Smooth muscle cell (in vitro differentiated cells): ENCODE measurements around the gene STXBP4. TPM values are rescaled to one million over a fixed set of nuclear protein-coding genes. Genes with fewer than 3 reads are reported as not detected.

Source experiments
- DNase-seq: peaks from one replicate; lab custom pipeline; 2025; ENCODE audit not compliant: unreplicated experiment; lab: John Stamatoyannopoulos, UW
- H2AFZ ChIP-seq: fragments of 200-600 bp; sonication (generic); 2 replicates; pipeline ENCODE4 v1.6.0; 2016; ENCODE audit warnings: antibody characterized with exemption, low read depth, mild to moderate bottlenecking
- H3F3A ChIP-seq: fragments of 200-600 bp; sonication (generic); 2 replicates; pipeline ENCODE4 v1.6.0; 2017; ENCODE audit warnings: antibody characterized with exemption, low read depth
- H3K27ac ChIP-seq: fragments of 200-600 bp; sonication (generic); 2 replicates; pipeline ENCODE4 v1.5.1; 2016; ENCODE audit warnings: low read depth, mild to moderate bottlenecking
- H3K27me3 ChIP-seq: fragments of 200-600 bp; sonication (generic); 2 replicates; pipeline ENCODE4 v1.6.1; 2016; ENCODE audit warnings: low read depth, mild to moderate bottlenecking
- H3K36me3 ChIP-seq: fragments of 200-600 bp; sonication (generic); 2 replicates; pipeline ENCODE4 v1.5.1; 2016; ENCODE audit warnings: low read depth
- H3K4me1 ChIP-seq: fragments of 200-600 bp; sonication (generic); 2 replicates; pipeline ENCODE4 v1.5.1; 2016; ENCODE audit warnings: low read depth
- H3K4me2 ChIP-seq: fragments of 200-600 bp; sonication (generic); 2 replicates; pipeline ENCODE4 v1.6.0; 2016; ENCODE audit warnings: mild to moderate bottlenecking
- H3K4me3 ChIP-seq: fragments of 200-600 bp; sonication (generic); 2 replicates; pipeline ENCODE4 v1.5.1; 2016; ENCODE audit warnings: mild to moderate bottlenecking
- H3K79me2 ChIP-seq: fragments of 200-600 bp; sonication (generic); 2 replicates; pipeline ENCODE4 v1.6.0; 2016; ENCODE audit warnings: low read depth, mild to moderate bottlenecking
- H3K9ac ChIP-seq: fragments of 200-600 bp; sonication (generic); 2 replicates; pipeline ENCODE4 v1.6.0; 2016; ENCODE audit warnings: low read depth
- H3K9me3 ChIP-seq: fragments of 200-600 bp; sonication (generic); replicated peaks from 2 replicates; pipeline ENCODE4 v1.5.1; 2016; ENCODE audit warnings: low read depth
- H4K20me1 ChIP-seq: fragments of 200-600 bp; sonication (generic); 2 replicates; pipeline ENCODE4 v1.6.0; 2016; ENCODE audit warnings: low read depth
- WGBS: methylation state at CpG from one replicate; pipeline ENCODE4 v1.1.7; 2016; ENCODE audit warnings: low lambda C conversion rate; 5-methylcytosine and 5-hydroxymethylcytosine counted together
- polyA plus RNA-seq: library from polyadenylated mRNA; unstranded; fragments of >200 nt; fragmentation: Nextera tagmentation; extraction: Ambion mirVana; gene quantifications from 2 replicates; pipeline ENCODE4 v1.2.1, GENCODE V29; 2016
- total RNA-seq: library from RNA; depleted of rRNA; stranded (reverse); fragments of >200 nt; gene quantifications from 2 replicates; pipeline ENCODE4 v1.2.3, GENCODE V29; 2014
- TF ChIP-seq, protein P1 (sequence below): fragments of 200-600 bp; sonication (generic); IDR thresholded peaks from 2 replicates; pipeline ENCODE4 v1.5.1; 2017; ENCODE audit warnings: borderline replicate concordance, mild to moderate bottlenecking, antibody characterized with exemption; ENCODE audit not compliant: insufficient read depth, poor library complexity, severe bottlenecking

Gene STXBP4
- total and polyA plus RNA-seq, 2 experiments from 2014 or later = 5.7 to 59.5 TPM

DNA sequence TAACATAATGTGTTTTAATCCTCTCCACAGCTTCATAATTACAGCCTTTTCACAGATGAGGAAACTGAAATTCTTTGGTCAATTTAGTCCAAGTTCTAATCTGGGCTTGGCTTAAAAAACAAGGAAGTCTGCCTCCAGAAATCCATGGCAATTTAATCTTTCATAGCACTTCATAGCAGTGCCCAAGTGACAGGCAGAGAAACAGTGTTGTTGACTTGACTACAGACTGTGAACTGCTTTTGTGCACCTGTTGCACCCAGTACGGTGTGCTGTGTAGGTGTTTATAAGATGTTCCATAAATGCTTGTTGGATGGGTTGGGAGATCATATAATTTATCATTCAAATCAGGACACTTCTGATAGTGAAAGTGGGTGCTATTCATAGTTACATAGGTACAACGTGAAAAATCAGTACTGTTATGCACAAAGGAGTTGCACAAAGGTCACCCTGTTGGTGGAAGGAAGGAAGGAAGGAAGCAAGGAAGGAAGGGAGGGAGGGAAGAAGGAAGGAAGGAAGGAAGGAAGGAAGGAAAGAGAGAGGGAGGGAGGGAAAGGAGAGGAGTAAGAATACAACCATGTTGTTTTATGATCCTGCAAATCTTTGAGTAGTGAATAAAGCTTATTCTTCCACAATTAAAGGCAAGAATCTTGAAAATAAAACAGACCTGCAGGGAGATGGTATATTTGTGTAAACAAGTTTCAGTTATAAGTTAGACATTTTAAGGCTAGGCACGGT is 239.7 kb downstream of the STXBP4 start:
- H3K27me3 ChIP-seq = no peaks in the 10 kb centered on the region
- no peaks in the 10 kb centered on the region for H3K4me1 ChIP-seq
- TF ChIP-seq, protein P1, sequence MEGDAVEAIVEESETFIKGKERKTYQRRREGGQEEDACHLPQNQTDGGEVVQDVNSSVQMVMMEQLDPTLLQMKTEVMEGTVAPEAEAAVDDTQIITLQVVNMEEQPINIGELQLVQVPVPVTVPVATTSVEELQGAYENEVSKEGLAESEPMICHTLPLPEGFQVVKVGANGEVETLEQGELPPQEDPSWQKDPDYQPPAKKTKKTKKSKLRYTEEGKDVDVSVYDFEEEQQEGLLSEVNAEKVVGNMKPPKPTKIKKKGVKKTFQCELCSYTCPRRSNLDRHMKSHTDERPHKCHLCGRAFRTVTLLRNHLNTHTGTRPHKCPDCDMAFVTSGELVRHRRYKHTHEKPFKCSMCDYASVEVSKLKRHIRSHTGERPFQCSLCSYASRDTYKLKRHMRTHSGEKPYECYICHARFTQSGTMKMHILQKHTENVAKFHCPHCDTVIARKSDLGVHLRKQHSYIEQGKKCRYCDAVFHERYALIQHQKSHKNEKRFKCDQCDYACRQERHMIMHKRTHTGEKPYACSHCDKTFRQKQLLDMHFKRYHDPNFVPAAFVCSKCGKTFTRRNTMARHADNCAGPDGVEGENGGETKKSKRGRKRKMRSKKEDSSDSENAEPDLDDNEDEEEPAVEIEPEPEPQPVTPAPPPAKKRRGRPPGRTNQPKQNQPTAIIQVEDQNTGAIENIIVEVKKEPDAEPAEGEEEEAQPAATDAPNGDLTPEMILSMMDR = no peak
- H4K20me1 ChIP-seq = no peaks in the 10 kb centered on the region
- no peak overlapping the region for H3K27ac ChIP-seq
- no peaks in the 10 kb centered on the region for H3F3A ChIP-seq
- no peak overlapping the region for H2AFZ ChIP-seq
- no peak overlapping the region for H3K4me3 ChIP-seq
- WGBS = 78% methylated on average over 3 of the region's 3 CpGs
- H3K9ac ChIP-seq = no peak overlapping the region
- H3K36me3 ChIP-seq = no peaks in the 10 kb centered on the region
- no peaks in the 10 kb centered on the region for H3K79me2 ChIP-seq
- H3K9me3 ChIP-seq = no peaks in the 10 kb centered on the region
- no peak for DNase-seq
- H3K4me2 ChIP-seq = no peak overlapping the region

DNA sequence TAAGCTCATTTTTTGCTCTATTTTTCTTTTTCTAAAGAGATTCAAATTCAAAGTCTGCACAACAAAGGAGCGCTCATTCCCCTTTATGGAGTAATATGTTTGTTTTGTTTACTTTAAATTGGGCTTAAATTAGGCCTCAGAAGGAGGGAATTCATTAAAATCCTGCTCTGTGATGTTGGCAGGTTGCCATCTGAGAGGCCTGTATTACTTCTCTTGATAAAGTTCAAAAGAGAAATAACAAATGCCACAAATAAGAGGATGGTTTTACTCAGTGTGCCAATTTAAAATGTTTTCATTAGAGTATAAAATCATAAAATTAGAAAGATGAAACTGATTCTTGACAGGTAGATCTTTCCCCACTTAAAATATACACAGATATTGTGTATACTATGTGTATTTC is 241.7 kb downstream of the STXBP4 start:
- Histone ChIP-seq H3F3A (no peaks in the 10 kb centered on the region), H3K4me2 (no peak overlapping the region), H4K20me1 (no peaks in the 10 kb centered on the region), H3K79me2 (no peaks in the 10 kb centered on the region), H3K9ac (no peak overlapping the region), H3K27ac (no peak overlapping the region), H3K4me1 (no peaks in the 10 kb centered on the region), H3K4me3 (no peak overlapping the region), H3K36me3 (no peaks in the 10 kb centered on the region), H2AFZ (no peak overlapping the region), H3K27me3 (no peaks in the 10 kb centered on the region), H3K9me3 (no peaks in the 10 kb centered on the region)
- DNase-seq = no peak
- TF ChIP-seq, protein P1 = no peak
- WGBS = 94% methylated on average over 1 of the region's 1 CpG

DNA sequence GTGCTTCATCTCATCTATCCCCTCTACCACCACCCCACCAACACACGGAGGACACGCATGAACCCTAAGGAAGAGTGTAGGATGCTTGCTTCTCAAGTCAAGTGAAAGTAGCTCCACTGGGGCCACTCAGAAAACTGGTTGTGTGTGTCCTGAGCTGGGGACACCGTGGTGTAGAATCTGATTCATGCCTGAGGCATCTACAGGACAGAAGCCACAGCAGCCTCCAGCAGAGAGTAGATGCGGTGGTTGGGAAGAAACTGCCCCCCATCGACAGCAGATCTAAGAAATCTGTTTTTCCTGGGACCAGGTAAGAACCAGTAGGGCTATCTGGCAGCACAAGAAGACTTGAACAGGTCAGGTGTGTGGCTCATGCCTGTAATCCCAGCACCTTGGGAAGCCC is 244.3 kb downstream of the STXBP4 start:
- Histone ChIP-seq H3K9ac (no peak overlapping the region), H3K4me3 (no peak overlapping the region), H3F3A (no peaks in the 10 kb centered on the region), H3K4me2 (no peak overlapping the region), H3K27ac (no peak overlapping the region), H3K36me3 (no peaks in the 10 kb centered on the region), H3K79me2 (no peaks in the 10 kb centered on the region), H3K4me1 (no peaks in the 10 kb centered on the region), H3K27me3 (no peaks in the 10 kb centered on the region), H4K20me1 (no peaks in the 10 kb centered on the region), H3K9me3 (no peaks in the 10 kb centered on the region), H2AFZ (no peak overlapping the region)
- 77% methylated on average over 5 of the region's 5 CpGs for WGBS
- no peak for DNase-seq
- TF ChIP-seq, protein P1 = no peak

DNA sequence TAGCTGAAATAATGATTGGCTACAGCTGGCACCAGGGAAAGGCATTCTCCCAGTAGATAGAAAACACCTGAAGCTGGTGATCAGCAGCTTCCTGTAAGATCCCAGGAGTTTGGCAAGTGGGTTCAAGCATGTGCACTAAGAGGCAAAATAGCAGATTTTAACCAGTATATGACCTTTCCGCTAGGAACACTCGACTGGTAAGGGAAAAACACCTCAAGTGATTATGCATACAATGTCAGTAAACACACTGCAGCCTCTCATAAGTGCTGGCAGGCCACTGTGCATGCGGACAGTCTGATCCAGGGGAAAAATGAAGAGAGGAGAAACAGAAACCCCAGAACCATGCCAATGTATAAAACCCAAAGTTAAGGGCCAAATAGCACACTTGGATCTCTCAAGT is 247.1 kb downstream of the STXBP4 start:
- WGBS = 94% methylated on average over 3 of the region's 3 CpGs
- Histone ChIP-seq H3K27me3 (no peaks in the 10 kb centered on the region), H3K9ac (no peak overlapping the region), H4K20me1 (no peaks in the 10 kb centered on the region), H3K36me3 (no peaks in the 10 kb centered on the region), H3K4me3 (no peak overlapping the region), H3K9me3 (no peaks in the 10 kb centered on the region), H2AFZ (no peak overlapping the region), H3K4me2 (no peak overlapping the region), H3F3A (no peaks in the 10 kb centered on the region), H3K79me2 (no peaks in the 10 kb centered on the region), H3K27ac (no peak overlapping the region), H3K4me1 (no peaks in the 10 kb centered on the region)
- TF ChIP-seq, protein P1 = no peak
- DNase-seq = no peak
